Breast epithelium (tissue), 3 donors: ENCODE results near the gene ZNF44.

Source experiments
- CTCF ChIP-seq, 3 donors: fragments of 450-650 bp; IDR thresholded peaks; one replicate each; pipeline ENCODE4 v1.5.1; 2016 to 2017; ENCODE audit warnings: antibody characterized with exemption in 3 of 3, mild to moderate bottlenecking in 3 of 3, moderate library complexity in 3 of 3
- POLR2A ChIP-seq: fragments of 450-650 bp; IDR thresholded peaks from one replicate; pipeline ENCODE4 v1.6.1; 2016; ENCODE audit warnings: antibody characterized with exemption, mild to moderate bottlenecking, moderate library complexity
- POLR2AphosphoS5 ChIP-seq, 3 donors: sonication (generic); formaldehyde crosslinking; IDR thresholded peaks; one replicate each; pipeline ENCODE4 v1.6.1; 2017; ENCODE audit warnings: antibody characterized with exemption in 3 of 3

- TF ChIP-seq POLR2A (no peak), CTCF (IDR thresholded peaks at IDR 0.05) (no peak), POLR2AphosphoS5 (IDR thresholded peaks at IDR 0.05) (no peak)
These were observed 6.7 kb downstream of the ZNF44 start for GRCh38 chr19:12287958-12288500.
